Endothelial cell of umbilical vein (primary cell): ENCODE measurements around the gene MAMSTR.

Experiments
- EZH2 ChIP-seq: IDR thresholded peaks from 2 replicates; pipeline ENCODE4 v1.6.1; 2012; ENCODE audit warnings: borderline replicate concordance, low read depth, mild to moderate bottlenecking, moderate library complexity, low read length, inconsistent platforms; ENCODE audit not compliant: severe bottlenecking
- GATA2 ChIP-seq: IDR thresholded peaks from 2 replicates; pipeline ENCODE4 v1.7.0; 2011; ENCODE audit warnings: low read depth, mild to moderate bottlenecking, moderate library complexity, mixed read lengths, low read length; ENCODE audit not compliant: insufficient read length, insufficient read depth
- MYC ChIP-seq: IDR thresholded peaks from one replicate; pipeline ENCODE4 v1.6.1; 2011; ENCODE audit warnings: mild to moderate bottlenecking, low read depth, low read length
- POLR2A ChIP-seq: IDR thresholded peaks from 2 replicates; pipeline ENCODE4 v1.6.1; 2012; ENCODE audit warnings: low read depth, mild to moderate bottlenecking, control low read depth, low read length
- POLR2AphosphoS5 ChIP-seq: IDR thresholded peaks from 2 replicates; pipeline ENCODE4 v1.6.1; 2012; ENCODE audit warnings: low read depth, mild to moderate bottlenecking, control low read depth, low read length, moderate library complexity; ENCODE audit not compliant: insufficient read depth
- TF ChIP-seq, protein P1 (sequence below), 2 donors: IDR thresholded peaks; 1 replicate in 1 of 2; 2 replicates in 1 of 2; pipeline ENCODE4 v1.5.1; 2011; ENCODE audit warnings: low read length in 2 of 2, mild to moderate bottlenecking in 2 of 2, moderate library complexity in 2 of 2, control low read depth in 1 of 2, inconsistent platforms in 1 of 2, low read depth in 1 of 2; ENCODE audit not compliant: insufficient read depth in 1 of 2; ENCODE audit errors: extremely low read depth in 1 of 2
- TF ChIP-seq, protein P2 (sequence below): IDR thresholded peaks from 2 replicates; pipeline ENCODE4 v1.6.1; 2011; ENCODE audit not compliant: insufficient read depth, insufficient read length

DNA sequence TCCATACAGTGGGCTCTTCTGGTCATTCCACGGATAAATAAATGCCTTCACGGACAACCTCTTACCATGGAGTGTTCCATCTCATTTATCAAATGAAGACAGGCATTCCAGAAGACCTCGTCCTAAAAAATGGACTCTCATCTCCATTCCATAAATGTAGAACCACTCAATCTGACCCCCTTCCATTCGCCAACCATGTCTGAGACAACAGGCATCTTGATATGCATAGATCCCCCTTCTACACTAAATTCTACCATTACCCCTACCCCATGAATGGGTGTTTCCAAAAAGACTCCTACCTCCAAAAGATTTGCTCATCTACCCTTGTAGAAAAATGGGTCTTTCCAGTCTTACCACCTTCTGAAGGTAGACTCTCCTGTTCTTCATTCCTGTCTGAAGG, 11.9 kb upstream of the MAMSTR start:
- TF ChIP-seq, protein P1, sequence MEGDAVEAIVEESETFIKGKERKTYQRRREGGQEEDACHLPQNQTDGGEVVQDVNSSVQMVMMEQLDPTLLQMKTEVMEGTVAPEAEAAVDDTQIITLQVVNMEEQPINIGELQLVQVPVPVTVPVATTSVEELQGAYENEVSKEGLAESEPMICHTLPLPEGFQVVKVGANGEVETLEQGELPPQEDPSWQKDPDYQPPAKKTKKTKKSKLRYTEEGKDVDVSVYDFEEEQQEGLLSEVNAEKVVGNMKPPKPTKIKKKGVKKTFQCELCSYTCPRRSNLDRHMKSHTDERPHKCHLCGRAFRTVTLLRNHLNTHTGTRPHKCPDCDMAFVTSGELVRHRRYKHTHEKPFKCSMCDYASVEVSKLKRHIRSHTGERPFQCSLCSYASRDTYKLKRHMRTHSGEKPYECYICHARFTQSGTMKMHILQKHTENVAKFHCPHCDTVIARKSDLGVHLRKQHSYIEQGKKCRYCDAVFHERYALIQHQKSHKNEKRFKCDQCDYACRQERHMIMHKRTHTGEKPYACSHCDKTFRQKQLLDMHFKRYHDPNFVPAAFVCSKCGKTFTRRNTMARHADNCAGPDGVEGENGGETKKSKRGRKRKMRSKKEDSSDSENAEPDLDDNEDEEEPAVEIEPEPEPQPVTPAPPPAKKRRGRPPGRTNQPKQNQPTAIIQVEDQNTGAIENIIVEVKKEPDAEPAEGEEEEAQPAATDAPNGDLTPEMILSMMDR (IDR thresholded peaks at IDR 0.05; ENCODE audit: extremely low read depth in 1 of 2, insufficient read depth in 1 of 2, low read depth in 1 of 2, low read length in 2 of 2), result no peak
- TF ChIP-seq GATA2 (no peak), POLR2AphosphoS5 (no peak), MYC (no peak), POLR2A (no peak), EZH2 (no peak)
- TF ChIP-seq, protein P2, sequence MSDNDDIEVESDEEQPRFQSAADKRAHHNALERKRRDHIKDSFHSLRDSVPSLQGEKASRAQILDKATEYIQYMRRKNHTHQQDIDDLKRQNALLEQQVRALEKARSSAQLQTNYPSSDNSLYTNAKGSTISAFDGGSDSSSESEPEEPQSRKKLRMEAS, result no peak
